Activated CD4-positive, alpha-beta T cell treated with anti-CD3 and anti-CD28 coated beads, Interleukin-2, amount 10 ng/mL, durations not matched to agents 24 days and 14 days (primary cell): ENCODE results near the gene MAPK13. TPM values are rescaled to one million over a fixed set of nuclear protein-coding genes. Genes with fewer than 3 reads are reported as not detected.

ENCODE experiments used
- DNase-seq: peaks from one replicate; pipeline ENCODE4 v3.0.0; 2022
- H3K27ac Mint-ChIP-seq: one replicate; pipeline ENCODE4 v1.8.0; 2022; ENCODE audit warnings: mild to moderate bottlenecking, mixed read lengths
- H3K27me3 Mint-ChIP-seq: one replicate; pipeline ENCODE4 v1.8.0; 2022; ENCODE audit warnings: mixed read lengths
- H3K36me3 Mint-ChIP-seq: one replicate; pipeline ENCODE4 v1.8.0; 2022; ENCODE audit warnings: low read depth, mild to moderate bottlenecking, mixed read lengths
- H3K4me1 Mint-ChIP-seq: one replicate; pipeline ENCODE4 v1.8.0; 2021; ENCODE audit warnings: mixed read lengths
- H3K4me3 Mint-ChIP-seq: one replicate; pipeline ENCODE4 v1.8.0; 2022; ENCODE audit warnings: mild to moderate bottlenecking, moderate library complexity, mixed read lengths
- H3K9me3 Mint-ChIP-seq: one replicate; pipeline ENCODE4 v1.8.0; 2021; ENCODE audit warnings: mixed read lengths
- intact Hi-C: fragments of 100-400 bp; cut with micrococcal nuclease; formaldehyde crosslinking; loops from one replicate; pipeline ENCODE4 v1.15.1; 2023
- total RNA-seq: library from RNA; stranded (reverse); gene quantifications from 2 replicates; pipeline ENCODE4 v1.2.3, GENCODE V29; 2022

Gene MAPK13
- total RNA-seq, 1 donor from 2014 or later, result 59.4 TPM

GRCh38 chr6:36136551-36136950 is 6.2 kb downstream of the MAPK13 start:
- Mint-ChIP-seq H3K9me3 (no peaks in the 10 kb centered on the region), H3K27ac (no peak overlapping the region), H3K27me3 (no peaks in the 10 kb centered on the region), H3K4me1 (peaks cover 35% of the 10 kb centered on the region), H3K4me3 (no peak overlapping the region), H3K36me3 (peaks cover 59% of the 10 kb centered on the region)
- no peak for DNase-seq
- intact Hi-C loops, result no loop called here

- no peak overlapping the region for H3K4me3 Mint-ChIP-seq
- intact Hi-C loops, result no loop called here
- H3K27ac Mint-ChIP-seq, result no peak overlapping the region
- no peak for DNase-seq
- no peaks in the 10 kb centered on the region for H3K27me3 Mint-ChIP-seq
- no peaks in the 10 kb centered on the region for H3K9me3 Mint-ChIP-seq
- H3K4me1 Mint-ChIP-seq, result peaks cover 19% of the 10 kb centered on the region
- peaks cover 51% of the 10 kb centered on the region for H3K36me3 Mint-ChIP-seq
These were observed 8.4 kb downstream of the MAPK13 start for GRCh38 chr6:36138667-36139066.

- no peaks in the 10 kb centered on the region for H3K27me3 Mint-ChIP-seq
- H3K36me3 Mint-ChIP-seq, result peaks cover 48% of the 10 kb centered on the region
- H3K4me3 Mint-ChIP-seq, result no peak overlapping the region
- DNase-seq, result no peak
- no peak overlapping the region for H3K27ac Mint-ChIP-seq
- intact Hi-C loops, result no loop called here
- H3K4me1 Mint-ChIP-seq, result peaks cover 17% of the 10 kb centered on the region
- H3K9me3 Mint-ChIP-seq, result no peaks in the 10 kb centered on the region
These were observed 9.1 kb downstream of the MAPK13 start for GRCh38 chr6:36139431-36139830.

- H3K27ac Mint-ChIP-seq, result no peak overlapping the region
- no peak overlapping the region for H3K4me3 Mint-ChIP-seq
- peaks cover 17% of the 10 kb centered on the region for H3K4me1 Mint-ChIP-seq
- intact Hi-C loops, result no loop called here
- H3K27me3 Mint-ChIP-seq, result no peaks in the 10 kb centered on the region
- no peak for DNase-seq
- no peaks in the 10 kb centered on the region for H3K9me3 Mint-ChIP-seq
- peaks cover 46% of the 10 kb centered on the region for H3K36me3 Mint-ChIP-seq
These were observed 9.8 kb downstream of the MAPK13 start for GRCh38 chr6:36139991-36140710.

GRCh38 chr6:36141091-36141490 is 10.8 kb downstream of the MAPK13 start:
- Mint-ChIP-seq H3K27ac (peak overlapping the region; percentile 25), H3K9me3 (no peaks in the 10 kb centered on the region), H3K36me3 (peaks cover 38% of the 10 kb centered on the region), H3K27me3 (no peaks in the 10 kb centered on the region), H3K4me1 (peaks cover 17% of the 10 kb centered on the region), H3K4me3 (no peak overlapping the region)
- DNase-seq, result no peak
- intact Hi-C loops, result no loop called here

- peaks cover 19% of the 10 kb centered on the region for H3K4me1 Mint-ChIP-seq
- intact Hi-C loops, result no loop called here
- DNase-seq, result no peak
- H3K36me3 Mint-ChIP-seq, result peaks cover 34% of the 10 kb centered on the region
- no peaks in the 10 kb centered on the region for H3K27me3 Mint-ChIP-seq
- H3K4me3 Mint-ChIP-seq, result no peak overlapping the region
- no peaks in the 10 kb centered on the region for H3K9me3 Mint-ChIP-seq
- no peak overlapping the region for H3K27ac Mint-ChIP-seq
These were observed 11.6 kb downstream of the MAPK13 start for GRCh38 chr6:36141961-36142360.

- H3K4me3 Mint-ChIP-seq, result no peak overlapping the region
- DNase-seq, result no peak
- H3K36me3 Mint-ChIP-seq, result peaks cover 28% of the 10 kb centered on the region
- H3K4me1 Mint-ChIP-seq, result peaks cover 26% of the 10 kb centered on the region
- intact Hi-C loops, result no loop called here
- no peaks in the 10 kb centered on the region for H3K9me3 Mint-ChIP-seq
- no peaks in the 10 kb centered on the region for H3K27me3 Mint-ChIP-seq
- no peak overlapping the region for H3K27ac Mint-ChIP-seq
These were observed 12.9 kb downstream of the MAPK13 start for GRCh38 chr6:36142971-36143838.

- intact Hi-C loops, result no loop called here
- no peak overlapping the region for H3K27ac Mint-ChIP-seq
- H3K9me3 Mint-ChIP-seq, result no peaks in the 10 kb centered on the region
- peaks cover 19% of the 10 kb centered on the region for H3K4me1 Mint-ChIP-seq
- no peaks in the 10 kb centered on the region for H3K27me3 Mint-ChIP-seq
- H3K4me3 Mint-ChIP-seq, result no peak overlapping the region
- DNase-seq, result no peak
- peaks cover 13% of the 10 kb centered on the region for H3K36me3 Mint-ChIP-seq
These were observed 15.2 kb downstream of the MAPK13 start for GRCh38 chr6:36145495-36145894.

GRCh38 chr6:36147294-36147693 is 17.0 kb downstream of the MAPK13 start:
- intact Hi-C loops, result no loop called here

GRCh38 chr6:36149476-36149875 is 19.2 kb downstream of the MAPK13 start:
- DNase-seq, result no peak
- intact Hi-C loops, result no loop called here
- peaks cover 3% of the 10 kb centered on the region for H3K9me3 Mint-ChIP-seq
- H3K27me3 Mint-ChIP-seq, result no peaks in the 10 kb centered on the region
- H3K4me1 Mint-ChIP-seq, result peaks cover 12% of the 10 kb centered on the region
- no peak overlapping the region for H3K4me3 Mint-ChIP-seq
- H3K27ac Mint-ChIP-seq, result no peak overlapping the region
- peaks cover 4% of the 10 kb centered on the region for H3K36me3 Mint-ChIP-seq

More at GRCh38 chr6:36147294-36147693, 17.0 kb downstream of the MAPK13 start:
- Mint-ChIP-seq H3K4me3 (no peak overlapping the region), H3K9me3 (no peaks in the 10 kb centered on the region), H3K36me3 (peaks cover 4% of the 10 kb centered on the region), H3K27ac (no peak overlapping the region), H3K4me1 (peaks cover 11% of the 10 kb centered on the region), H3K27me3 (no peaks in the 10 kb centered on the region)
- no peak for DNase-seq

- Mint-ChIP-seq H3K27me3 (no peaks in the 10 kb centered on the region), H3K4me1 (peaks cover 12% of the 10 kb centered on the region), H3K9me3 (peaks cover 3% of the 10 kb centered on the region), H3K27ac (no peak overlapping the region), H3K4me3 (no peak overlapping the region), H3K36me3 (peaks cover 4% of the 10 kb centered on the region)
- no peak for DNase-seq
- intact Hi-C loops, result no loop called here
These were observed 20.0 kb downstream of the MAPK13 start for GRCh38 chr6:36150283-36150682.

- no peak for DNase-seq
- no peak overlapping the region for H3K27ac Mint-ChIP-seq
- peaks cover 12% of the 10 kb centered on the region for H3K9me3 Mint-ChIP-seq
- intact Hi-C loops, result no loop called here
- peaks cover 3% of the 10 kb centered on the region for H3K4me1 Mint-ChIP-seq
- no peak overlapping the region for H3K4me3 Mint-ChIP-seq
- peaks cover 8% of the 10 kb centered on the region for H3K36me3 Mint-ChIP-seq
- no peaks in the 10 kb centered on the region for H3K27me3 Mint-ChIP-seq
These were observed 24.0 kb downstream of the MAPK13 start for GRCh38 chr6:36154286-36154685.

- peaks cover 20% of the 10 kb centered on the region for H3K9me3 Mint-ChIP-seq
- H3K4me3 Mint-ChIP-seq, result no peak overlapping the region
- peaks cover 2% of the 10 kb centered on the region for H3K4me1 Mint-ChIP-seq
- peaks cover 12% of the 10 kb centered on the region for H3K36me3 Mint-ChIP-seq
- intact Hi-C loops, result no loop called here
- no peak overlapping the region for H3K27ac Mint-ChIP-seq
- no peak for DNase-seq
- peaks cover 2% of the 10 kb centered on the region for H3K27me3 Mint-ChIP-seq
These were observed 25.3 kb downstream of the MAPK13 start for GRCh38 chr6:36155662-36156061.

GRCh38 chr6:36160147-36160760 is 29.9 kb downstream of the MAPK13 start:
- DNase-seq, result no peak
- Mint-ChIP-seq H3K4me3 (no peak overlapping the region), H3K27ac (no peak overlapping the region), H3K27me3 (peaks cover 2% of the 10 kb centered on the region), H3K36me3 (peaks cover 10% of the 10 kb centered on the region), H3K4me1 (peaks cover 1% of the 10 kb centered on the region), H3K9me3 (peaks cover 17% of the 10 kb centered on the region)
- intact Hi-C loops, result no loop called here
